Measurements from ENCODE around the gene ITFG2.

The ITFG2 gene

GRCh38 chr12:2857576-2857975 lies 45.1 kb downstream of the ITFG2 start:
- no peak for TF ChIP-seq CREB1 (IDR thresholded peaks at IDR 0.05; ENCODE audit: low read depth)

DNA sequence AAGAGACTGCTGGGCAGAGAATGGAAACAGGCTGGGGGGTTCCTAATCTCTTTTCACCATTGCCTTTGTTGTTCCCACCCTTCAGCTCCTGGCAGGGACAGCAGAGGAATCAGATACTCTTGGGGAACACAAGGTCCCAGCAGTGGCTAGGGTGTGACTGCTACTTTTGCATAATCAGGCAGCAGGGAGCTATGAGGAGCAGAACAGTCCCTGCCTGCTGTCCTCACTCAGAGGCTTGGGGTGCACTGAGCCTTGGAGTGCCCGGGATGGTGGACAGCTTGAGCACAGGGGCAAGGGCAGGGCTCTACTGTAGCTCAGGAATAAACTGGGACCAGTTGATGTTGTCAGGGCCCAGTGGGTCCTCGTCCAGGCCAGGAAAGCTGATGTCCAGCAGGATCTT lies 45.9 kb downstream of the ITFG2 start:
- TF ChIP-seq CEBPB (IDR thresholded peaks at IDR 0.05) = no peak
- TF ChIP-seq TAF1 (IDR thresholded peaks at IDR 0.05; ENCODE audit: low read depth) = no peak
- TF ChIP-seq RAD21 (IDR thresholded peaks at IDR 0.05; ENCODE audit: low read depth) = no peak
- TF ChIP-seq, protein P1, sequence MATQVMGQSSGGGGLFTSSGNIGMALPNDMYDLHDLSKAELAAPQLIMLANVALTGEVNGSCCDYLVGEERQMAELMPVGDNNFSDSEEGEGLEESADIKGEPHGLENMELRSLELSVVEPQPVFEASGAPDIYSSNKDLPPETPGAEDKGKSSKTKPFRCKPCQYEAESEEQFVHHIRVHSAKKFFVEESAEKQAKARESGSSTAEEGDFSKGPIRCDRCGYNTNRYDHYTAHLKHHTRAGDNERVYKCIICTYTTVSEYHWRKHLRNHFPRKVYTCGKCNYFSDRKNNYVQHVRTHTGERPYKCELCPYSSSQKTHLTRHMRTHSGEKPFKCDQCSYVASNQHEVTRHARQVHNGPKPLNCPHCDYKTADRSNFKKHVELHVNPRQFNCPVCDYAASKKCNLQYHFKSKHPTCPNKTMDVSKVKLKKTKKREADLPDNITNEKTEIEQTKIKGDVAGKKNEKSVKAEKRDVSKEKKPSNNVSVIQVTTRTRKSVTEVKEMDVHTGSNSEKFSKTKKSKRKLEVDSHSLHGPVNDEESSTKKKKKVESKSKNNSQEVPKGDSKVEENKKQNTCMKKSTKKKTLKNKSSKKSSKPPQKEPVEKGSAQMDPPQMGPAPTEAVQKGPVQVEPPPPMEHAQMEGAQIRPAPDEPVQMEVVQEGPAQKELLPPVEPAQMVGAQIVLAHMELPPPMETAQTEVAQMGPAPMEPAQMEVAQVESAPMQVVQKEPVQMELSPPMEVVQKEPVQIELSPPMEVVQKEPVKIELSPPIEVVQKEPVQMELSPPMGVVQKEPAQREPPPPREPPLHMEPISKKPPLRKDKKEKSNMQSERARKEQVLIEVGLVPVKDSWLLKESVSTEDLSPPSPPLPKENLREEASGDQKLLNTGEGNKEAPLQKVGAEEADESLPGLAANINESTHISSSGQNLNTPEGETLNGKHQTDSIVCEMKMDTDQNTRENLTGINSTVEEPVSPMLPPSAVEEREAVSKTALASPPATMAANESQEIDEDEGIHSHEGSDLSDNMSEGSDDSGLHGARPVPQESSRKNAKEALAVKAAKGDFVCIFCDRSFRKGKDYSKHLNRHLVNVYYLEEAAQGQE (IDR thresholded peaks at IDR 0.05; ENCODE audit: low read depth) = no peak
- no peak for TF ChIP-seq FOXM1 (IDR thresholded peaks at IDR 0.05; ENCODE audit: borderline replicate concordance, low read depth)
- TF ChIP-seq EGR1 (IDR thresholded peaks at IDR 0.05) = no peak
- no peak for TF ChIP-seq TEAD4 (IDR thresholded peaks at IDR 0.05)
- TF ChIP-seq ZBTB7A (IDR thresholded peaks at IDR 0.05; ENCODE audit: low read depth) = no peak
- TF ChIP-seq TCF12 (IDR thresholded peaks at IDR 0.05; ENCODE audit: low read depth) = no peak
- no peak for TF ChIP-seq CREB1 (IDR thresholded peaks at IDR 0.05; ENCODE audit: low read depth)
- no peak for TF ChIP-seq NFIC (IDR thresholded peaks at IDR 0.05)
- TF ChIP-seq MAX (IDR thresholded peaks at IDR 0.05) = no peak
- no peak for TF ChIP-seq EP300 (IDR thresholded peaks at IDR 0.05; ENCODE audit: borderline replicate concordance)

- TF ChIP-seq FOXM1 (IDR thresholded peaks at IDR 0.05; ENCODE audit: borderline replicate concordance, low read depth) (no peak), YY1 (IDR thresholded peaks at IDR 0.05; ENCODE audit: low read depth) (no peak), EGR1 (IDR thresholded peaks at IDR 0.05) (no peak), NFIC (IDR thresholded peaks at IDR 0.05) (no peak), MAX (IDR thresholded peaks at IDR 0.05) (no peak), RAD21 (IDR thresholded peaks at IDR 0.05; ENCODE audit: low read depth) (no peak), CEBPB (IDR thresholded peaks at IDR 0.05) (no peak), TCF12 (IDR thresholded peaks at IDR 0.05; ENCODE audit: low read depth) (no peak), CREB1 (IDR thresholded peaks at IDR 0.05; ENCODE audit: low read depth) (no peak), ZBTB7A (IDR thresholded peaks at IDR 0.05; ENCODE audit: low read depth) (no peak), TAF1 (IDR thresholded peaks at IDR 0.05; ENCODE audit: low read depth) (no peak; the same call in 1 of the 2 replicates)
- TF ChIP-seq, protein P1 (IDR thresholded peaks at IDR 0.05; ENCODE audit: low read depth) = no peak
- TF ChIP-seq, protein P2, sequence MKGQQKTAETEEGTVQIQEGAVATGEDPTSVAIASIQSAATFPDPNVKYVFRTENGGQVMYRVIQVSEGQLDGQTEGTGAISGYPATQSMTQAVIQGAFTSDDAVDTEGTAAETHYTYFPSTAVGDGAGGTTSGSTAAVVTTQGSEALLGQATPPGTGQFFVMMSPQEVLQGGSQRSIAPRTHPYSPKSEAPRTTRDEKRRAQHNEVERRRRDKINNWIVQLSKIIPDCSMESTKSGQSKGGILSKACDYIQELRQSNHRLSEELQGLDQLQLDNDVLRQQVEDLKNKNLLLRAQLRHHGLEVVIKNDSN (IDR thresholded peaks at IDR 0.05) = no peak
Observed at GRCh38 chr12:2858944-2859421, 46.5 kb downstream of the ITFG2 start.

- TF ChIP-seq, protein P2 (IDR thresholded peaks at IDR 0.05) = no peak
- TF ChIP-seq CEBPB (IDR thresholded peaks at IDR 0.05) (no peak), TCF12 (IDR thresholded peaks at IDR 0.05; ENCODE audit: low read depth) (no peak), NFIC (IDR thresholded peaks at IDR 0.05) (no peak), CREB1 (IDR thresholded peaks at IDR 0.05; ENCODE audit: low read depth) (no peak), RAD21 (IDR thresholded peaks at IDR 0.05; ENCODE audit: low read depth) (no peak), YY1 (IDR thresholded peaks at IDR 0.05; ENCODE audit: low read depth) (no peak), TAF1 (IDR thresholded peaks at IDR 0.05; ENCODE audit: low read depth) (no peak), FOXM1 (IDR thresholded peaks at IDR 0.05; ENCODE audit: borderline replicate concordance, low read depth) (no peak), EP300 (IDR thresholded peaks at IDR 0.05; ENCODE audit: borderline replicate concordance) (no peak), TEAD4 (IDR thresholded peaks at IDR 0.05) (no peak), EGR1 (IDR thresholded peaks at IDR 0.05) (no peak), MAX (IDR thresholded peaks at IDR 0.05) (no peak), ZBTB7A (IDR thresholded peaks at IDR 0.05; ENCODE audit: low read depth) (no peak)
- TF ChIP-seq, protein P1 (IDR thresholded peaks at IDR 0.05; ENCODE audit: low read depth) = no peak
Observed at GRCh38 chr12:2860170-2860569, 47.7 kb downstream of the ITFG2 start.
